ENCODE measurements around the gene NR2C1. TPM values are rescaled to one million over a fixed set of nuclear protein-coding genes. Genes with fewer than 3 reads are reported as not detected.

Gene NR2C1
- total and polyA plus RNA-seq, 11 donors, result 11.0 to 45.6 (median 34.5) TPM

DNA sequence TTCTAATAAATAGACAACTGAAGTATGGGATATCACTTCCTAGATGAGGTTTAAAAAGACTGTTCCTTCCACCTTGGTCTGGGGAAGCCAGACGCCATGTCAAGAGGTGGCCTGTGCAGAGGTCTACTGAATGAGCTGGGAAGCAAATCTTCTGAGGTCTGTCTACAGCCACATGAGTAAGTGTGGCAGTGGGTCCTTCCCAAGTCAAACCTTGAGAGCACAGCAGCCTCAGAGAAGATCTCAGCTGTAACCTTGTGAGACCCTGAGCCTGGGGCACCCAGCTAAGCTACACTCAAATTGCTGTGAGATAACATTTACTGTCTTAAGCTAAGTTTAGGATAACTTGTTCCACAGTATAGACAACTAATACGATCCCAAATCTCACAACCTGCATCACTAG, 90.1 kb downstream of the NR2C1 start:
- intact Hi-C loops (cut with DNase I), result loop anchor here in 1 of 10 donors (10.0 kb wide), 1 partner anchor 429 kb away; no protein-coding TSS in a partner anchor
- DNase-seq, result no peak

DNA sequence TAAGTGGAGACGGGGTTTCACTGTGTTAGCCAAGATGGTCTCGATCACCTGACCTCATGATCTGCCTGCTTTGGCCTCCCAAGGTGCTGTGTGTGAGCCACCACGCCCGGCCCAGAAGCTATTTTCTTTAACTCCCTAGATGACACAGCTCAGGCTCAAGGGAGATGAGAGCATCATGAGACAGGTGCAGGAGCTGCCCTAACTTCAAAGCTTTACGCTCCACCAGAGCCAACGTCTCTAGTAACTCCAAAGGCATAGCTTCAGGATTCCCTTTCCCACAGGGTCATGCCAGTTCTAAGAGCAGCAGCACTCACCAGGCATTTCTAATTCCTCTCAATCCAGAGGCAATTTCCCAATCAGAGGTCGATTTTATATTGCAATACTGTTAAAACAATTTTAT, 91.0 kb downstream of the NR2C1 start:
- ATAC-seq, result no peak
- Histone ChIP-seq H3K27ac (no peak overlapping the region), H3K4me1 (peaks cover 0 to 19% (median 3%) of the 10 kb centered on the region in 12 donors), H3K36me3 (peaks cover 0 to 17% (median 4%) of the 10 kb centered on the region in 9 donors), H3K9me3 (no peaks in the 10 kb centered on the region), H3K4me3 (no peak overlapping the region), H3K27me3 (no peaks in the 10 kb centered on the region)
- 76 to 86% (median 82%) methylated on average over 7 of the region's 7 CpGs for WGBS, 4 donors
- intact Hi-C loops (cut with DNase I), result loop anchor here in 1 of 10 donors (10.0 kb wide), 1 partner anchor 428 kb away; no protein-coding TSS in a partner anchor
- DNase-seq, result no peak
- no peak for TF ChIP-seq POLR2A (IDR thresholded peaks at IDR 0.05)
- TF ChIP-seq, protein P1, sequence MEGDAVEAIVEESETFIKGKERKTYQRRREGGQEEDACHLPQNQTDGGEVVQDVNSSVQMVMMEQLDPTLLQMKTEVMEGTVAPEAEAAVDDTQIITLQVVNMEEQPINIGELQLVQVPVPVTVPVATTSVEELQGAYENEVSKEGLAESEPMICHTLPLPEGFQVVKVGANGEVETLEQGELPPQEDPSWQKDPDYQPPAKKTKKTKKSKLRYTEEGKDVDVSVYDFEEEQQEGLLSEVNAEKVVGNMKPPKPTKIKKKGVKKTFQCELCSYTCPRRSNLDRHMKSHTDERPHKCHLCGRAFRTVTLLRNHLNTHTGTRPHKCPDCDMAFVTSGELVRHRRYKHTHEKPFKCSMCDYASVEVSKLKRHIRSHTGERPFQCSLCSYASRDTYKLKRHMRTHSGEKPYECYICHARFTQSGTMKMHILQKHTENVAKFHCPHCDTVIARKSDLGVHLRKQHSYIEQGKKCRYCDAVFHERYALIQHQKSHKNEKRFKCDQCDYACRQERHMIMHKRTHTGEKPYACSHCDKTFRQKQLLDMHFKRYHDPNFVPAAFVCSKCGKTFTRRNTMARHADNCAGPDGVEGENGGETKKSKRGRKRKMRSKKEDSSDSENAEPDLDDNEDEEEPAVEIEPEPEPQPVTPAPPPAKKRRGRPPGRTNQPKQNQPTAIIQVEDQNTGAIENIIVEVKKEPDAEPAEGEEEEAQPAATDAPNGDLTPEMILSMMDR (IDR thresholded peaks at IDR 0.05), result no peak

More for the DNA sequence above, 90.1 kb downstream of the NR2C1 start:
- no peak for ATAC-seq
- TF ChIP-seq, protein P1 (IDR thresholded peaks at IDR 0.05), result no peak
- TF ChIP-seq POLR2A (IDR thresholded peaks at IDR 0.05), result no peak
- H3K4me3 ChIP-seq, result no peak overlapping the region
- 94 to 98% (median 97%) methylated on average over 2 of the region's 2 CpGs for WGBS, 4 donors
- H3K9me3 ChIP-seq, result no peaks in the 10 kb centered on the region
- peaks cover 0 to 19% (median 3%) of the 10 kb centered on the region in 12 donors for H3K4me1 ChIP-seq
- no peaks in the 10 kb centered on the region for H3K27me3 ChIP-seq
- H3K27ac ChIP-seq, result no peak overlapping the region
- H3K36me3 ChIP-seq, result peaks cover 0 to 17% (median 6%) of the 10 kb centered on the region in 9 donors

DNA sequence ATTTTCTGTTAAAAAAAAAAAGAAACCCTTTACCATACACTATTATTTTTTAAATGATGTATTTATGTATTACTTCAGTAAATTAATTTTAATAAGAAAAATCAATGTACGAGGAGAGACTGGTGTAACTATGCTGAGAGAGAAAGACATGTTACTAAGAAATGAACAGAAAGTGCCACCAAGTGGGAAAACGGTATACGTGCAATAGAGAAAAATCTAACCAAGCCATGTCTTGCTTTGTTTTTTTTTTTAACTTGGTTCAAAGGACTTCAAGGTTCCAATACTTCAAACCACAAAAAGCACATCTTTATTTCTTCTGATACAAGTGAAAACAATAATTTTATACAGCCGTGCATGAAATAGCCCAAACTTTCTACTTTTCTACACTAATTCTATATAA, 92.8 kb downstream of the NR2C1 start:
- no peak for TF ChIP-seq POLR2A (IDR thresholded peaks at IDR 0.05)
- TF ChIP-seq, protein P1 (IDR thresholded peaks at IDR 0.05), result peak in 8 of 12 donors; percentile 6 to 39 (median 28)
- intact Hi-C loops (cut with DNase I), result loop anchor here in 1 of 10 donors (10.0 kb wide), 1 partner anchor 426 kb away; no protein-coding TSS in a partner anchor

DNA sequence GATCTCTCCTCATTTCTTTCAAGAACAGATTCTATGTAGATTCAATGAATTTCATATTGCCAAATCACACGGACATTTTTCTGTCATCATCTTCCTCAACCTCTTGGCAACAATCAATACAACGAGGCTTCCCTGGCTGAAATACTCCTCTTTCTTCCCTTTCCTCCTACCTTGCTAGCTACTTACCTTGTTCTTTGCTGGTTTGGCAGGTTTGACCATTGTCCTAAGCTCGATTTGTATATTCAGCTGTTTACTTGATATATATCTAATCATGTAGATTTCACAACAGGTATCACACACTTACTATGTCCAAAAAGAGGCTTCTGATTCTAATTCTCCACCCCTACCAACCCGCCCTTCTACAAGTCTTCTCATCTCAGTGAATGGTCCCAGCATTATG, 93.5 kb downstream of the NR2C1 start:
- no peak for DNase-seq
- 91 to 96% (median 93%) methylated on average over 4 of the region's 4 CpGs for WGBS, 4 donors
- intact Hi-C loops (cut with DNase I), result loop anchor here in 1 of 10 donors (10.0 kb wide), 1 partner anchor 425 kb away; no protein-coding TSS in a partner anchor

More for the DNA sequence above, 92.8 kb downstream of the NR2C1 start:
- H3K27ac ChIP-seq, result no peak overlapping the region
- H3K36me3 ChIP-seq, result peaks cover 0 to 17% (median 4%) of the 10 kb centered on the region in 9 donors
- no peaks in the 10 kb centered on the region for H3K9me3 ChIP-seq
- no peak for DNase-seq
- H3K4me3 ChIP-seq, result no peak overlapping the region
- 53 to 59% (median 57%) methylated on average over 4 of the region's 4 CpGs for WGBS, 4 donors
- H3K4me1 ChIP-seq, result peaks cover 0 to 19% (median 3%) of the 10 kb centered on the region in 12 donors
- ATAC-seq, result no peak
- no peaks in the 10 kb centered on the region for H3K27me3 ChIP-seq

More for the DNA sequence above, 93.5 kb downstream of the NR2C1 start:
- Histone ChIP-seq H3K27me3 (no peaks in the 10 kb centered on the region), H3K27ac (no peak overlapping the region), H3K36me3 (peaks cover 0 to 17% (median 4%) of the 10 kb centered on the region in 9 donors), H3K4me3 (no peak overlapping the region), H3K4me1 (peaks cover 0 to 19% (median 3%) of the 10 kb centered on the region in 12 donors), H3K9me3 (no peaks in the 10 kb centered on the region)
- no peak for TF ChIP-seq POLR2A (IDR thresholded peaks at IDR 0.05)
- TF ChIP-seq, protein P1 (IDR thresholded peaks at IDR 0.05), result no peak
- no peak for ATAC-seq
